NT2/D1 (cell line): ENCODE data around the gene PRKACG.

Source experiments
- DNase-seq: peaks from one replicate; pipeline ENCODE4 v3.0.0-alpha.2; 2011; ENCODE audit warnings: low read depth, low spot score
- H3K27me3 ChIP-seq: 2 replicates; pipeline ENCODE4 v1.6.0; 2011; ENCODE audit warnings: mild to moderate bottlenecking; ENCODE audit not compliant: insufficient read length, insufficient read depth
- H3K36me3 ChIP-seq: 2 replicates; pipeline ENCODE4 v1.6.1; 2011; ENCODE audit warnings: mild to moderate bottlenecking, low read length, mixed read lengths; ENCODE audit not compliant: insufficient read depth, insufficient read length
- H3K4me1 ChIP-seq: 2 replicates; pipeline ENCODE4 v1.5.1; 2011; ENCODE audit not compliant: insufficient read depth, insufficient read length
- H3K4me3 ChIP-seq: 2 replicates; pipeline ENCODE4 v1.5.1; 2011; ENCODE audit warnings: low read depth; ENCODE audit not compliant: insufficient read length
- H3K9ac ChIP-seq: 2 replicates; pipeline ENCODE4 v1.6.0; 2011; ENCODE audit warnings: low read depth; ENCODE audit not compliant: insufficient read length
- H3K9me3 ChIP-seq: 2 replicates; pipeline ENCODE4 v1.5.1; 2011; ENCODE audit warnings: mild to moderate bottlenecking, low read length; ENCODE audit not compliant: insufficient read depth
- SUZ12 ChIP-seq: IDR thresholded peaks from 2 replicates; pipeline ENCODE4 v1.6.1; 2011; ENCODE audit not compliant: insufficient read length, insufficient read depth; ENCODE audit errors: extremely low read depth
- YY1 ChIP-seq: IDR thresholded peaks from 2 replicates; pipeline ENCODE4 v1.6.1; 2011; ENCODE audit not compliant: insufficient read length, insufficient read depth
- ZNF274 ChIP-seq: IDR thresholded peaks from 2 replicates; pipeline ENCODE4 v1.6.1; 2011; ENCODE audit warnings: mild to moderate bottlenecking, low read depth, low read length

The PRKACG gene

DNA sequence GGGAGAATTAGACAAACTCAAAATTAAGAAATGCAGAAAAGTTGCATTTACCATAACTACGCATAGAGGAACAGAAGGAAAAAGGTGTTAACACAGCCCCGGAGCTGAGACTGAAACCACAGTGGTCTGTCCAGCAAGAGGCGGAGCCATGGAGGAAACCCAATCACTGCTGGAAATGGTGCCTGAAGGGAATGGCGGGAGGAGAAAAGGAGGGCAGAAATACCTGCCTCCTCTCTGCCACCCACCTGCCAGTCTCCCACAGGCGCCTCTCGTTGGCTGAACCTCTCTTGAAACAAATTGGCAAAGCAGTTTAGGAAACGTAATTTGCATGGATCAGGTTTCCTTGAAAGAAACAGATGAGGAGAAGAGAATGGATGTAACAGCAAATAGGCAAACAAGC lies 9.7 kb upstream of the PRKACG start:
- TF ChIP-seq YY1, result no peak
- TF ChIP-seq ZNF274, result no peak
- no peak for TF ChIP-seq SUZ12
- no peak overlapping the region for H3K4me3 ChIP-seq
- DNase-seq, result no peak
- no peaks in the 10 kb centered on the region for H3K27me3 ChIP-seq
- H3K36me3 ChIP-seq, result no peaks in the 10 kb centered on the region
- H3K9ac ChIP-seq, result no peak overlapping the region
- H3K9me3 ChIP-seq, result no peaks in the 10 kb centered on the region
- peaks cover 2% of the 10 kb centered on the region for H3K4me1 ChIP-seq

DNA sequence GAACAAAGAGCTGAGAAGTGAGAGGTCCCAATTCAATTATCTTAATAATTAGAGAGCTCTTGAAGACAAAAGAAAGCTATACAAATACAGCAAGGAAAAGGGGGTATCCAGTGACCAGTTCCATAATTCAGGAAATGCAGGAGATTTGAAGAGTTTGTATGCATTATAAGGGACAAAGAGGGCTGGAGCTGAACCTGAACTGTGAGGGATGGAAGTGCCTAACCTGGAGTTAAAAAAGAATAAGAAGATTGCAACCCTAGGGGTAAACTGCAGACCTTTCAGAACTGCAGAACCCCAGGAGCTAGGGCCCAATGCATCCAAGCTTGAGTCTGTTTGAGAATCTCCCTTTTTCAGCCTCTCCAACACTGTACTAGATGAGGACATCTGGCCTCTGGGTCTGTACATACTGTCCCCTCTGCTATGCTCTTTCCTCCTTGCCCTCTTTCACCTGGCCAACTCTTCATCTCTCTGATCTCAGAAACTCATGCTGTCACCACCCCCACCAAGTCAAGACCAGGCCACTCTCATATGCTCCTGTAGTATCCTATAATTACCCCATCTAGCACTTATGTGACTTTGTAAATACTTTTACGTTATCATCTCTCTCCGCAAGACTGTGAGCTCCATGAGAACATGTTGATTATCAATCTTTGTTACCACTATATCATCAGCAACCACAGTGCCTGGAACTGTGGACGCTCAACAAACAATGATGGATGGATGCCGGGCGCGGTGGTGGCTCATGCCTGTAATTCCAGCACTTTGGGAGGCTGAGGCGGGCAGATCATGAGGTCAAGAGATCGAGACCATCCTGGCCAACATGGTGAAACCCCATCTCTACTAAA lies 6.6 kb upstream of the PRKACG start:
- no peak for TF ChIP-seq YY1
- no peak for TF ChIP-seq ZNF274
- TF ChIP-seq SUZ12, result no peak
- Histone ChIP-seq H3K36me3 (no peaks in the 10 kb centered on the region), H3K9me3 (no peaks in the 10 kb centered on the region), H3K4me3 (no peak overlapping the region), H3K4me1 (peaks cover 2% of the 10 kb centered on the region), H3K9ac (no peak overlapping the region), H3K27me3 (no peaks in the 10 kb centered on the region)
- no peak for DNase-seq

DNA sequence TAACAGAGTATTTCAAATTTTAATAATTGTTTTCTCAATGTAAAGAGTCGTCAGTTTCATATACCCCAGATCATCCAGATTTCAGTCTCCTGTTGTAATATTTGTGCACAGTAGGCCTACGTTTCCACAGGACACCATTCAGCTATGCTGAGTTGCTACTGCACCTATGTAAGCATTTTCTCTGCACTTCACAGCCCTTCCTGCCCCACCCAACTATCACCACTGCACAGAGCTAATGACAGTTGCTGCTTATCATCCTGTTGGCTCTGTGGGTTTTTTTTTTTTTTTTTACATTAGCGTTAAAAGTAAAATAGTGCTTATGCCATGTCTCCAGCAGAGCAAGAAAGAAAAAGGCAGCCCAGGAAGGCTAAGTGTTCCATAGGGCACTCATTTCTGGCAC lies 5.9 kb upstream of the PRKACG start:
- Histone ChIP-seq H3K36me3 (no peaks in the 10 kb centered on the region), H3K9ac (no peak overlapping the region), H3K27me3 (no peaks in the 10 kb centered on the region), H3K4me1 (peaks cover 2% of the 10 kb centered on the region), H3K4me3 (no peak overlapping the region), H3K9me3 (no peaks in the 10 kb centered on the region)
- no peak for TF ChIP-seq YY1
- TF ChIP-seq SUZ12, result no peak
- no peak for TF ChIP-seq ZNF274
- no peak for DNase-seq

DNA sequence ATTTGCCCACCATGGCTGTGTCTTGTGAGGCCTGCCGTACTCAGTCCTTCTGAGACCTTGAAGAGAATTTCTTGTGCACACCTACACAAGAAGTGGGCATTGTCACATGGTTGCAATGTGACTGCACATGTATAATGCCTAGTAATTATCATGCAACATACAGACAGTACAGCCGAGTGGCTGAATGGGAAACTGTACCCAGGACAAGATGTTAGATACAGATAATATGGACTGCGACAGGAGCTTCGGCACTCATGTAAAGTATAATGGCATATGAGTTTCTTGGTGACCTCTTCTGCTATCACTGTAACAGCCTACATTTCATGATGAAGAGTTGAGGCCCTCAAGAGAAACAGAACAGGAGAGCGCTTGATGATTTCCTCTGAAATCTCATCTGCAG lies 4.8 kb upstream of the PRKACG start:
- Histone ChIP-seq H3K9ac (no peak overlapping the region), H3K4me3 (no peak overlapping the region), H3K9me3 (peaks cover 1% of the 10 kb centered on the region; the same call in 1 of the 2 replicates), H3K36me3 (no peaks in the 10 kb centered on the region), H3K27me3 (no peaks in the 10 kb centered on the region), H3K4me1 (peaks cover 2% of the 10 kb centered on the region)
- TF ChIP-seq SUZ12 (no peak), YY1 (no peak), ZNF274 (no peak)
- no peak for DNase-seq

GRCh38 chr9:69016191-69017096 lies 2.5 kb upstream of the PRKACG start:
- no peak for DNase-seq
- H3K4me1 ChIP-seq, result peaks cover 2% of the 10 kb centered on the region
- TF ChIP-seq SUZ12 (no peak), YY1 (no peak)
- no peak overlapping the region for H3K9ac ChIP-seq
- H3K9me3 ChIP-seq, result peaks cover 6% of the 10 kb centered on the region; the same call in 1 of the 2 replicates
- H3K27me3 ChIP-seq, result no peaks in the 10 kb centered on the region
- no peaks in the 10 kb centered on the region for H3K36me3 ChIP-seq
- H3K4me3 ChIP-seq, result no peak overlapping the region

GRCh38 chr9:69013382-69013727 lies 558 bp downstream of the PRKACG start:
- H3K9ac ChIP-seq, result no peak overlapping the region
- peaks cover 2% of the 10 kb centered on the region for H3K4me1 ChIP-seq
- TF ChIP-seq SUZ12 (no peak), YY1 (no peak), ZNF274 (no peak)

More at GRCh38 chr9:69013382-69013727, 558 bp downstream of the PRKACG start:
- H3K36me3 ChIP-seq, result no peaks in the 10 kb centered on the region
- peaks cover 6% of the 10 kb centered on the region; the same call in 1 of the 2 replicates for H3K9me3 ChIP-seq
- no peak for DNase-seq
- no peak overlapping the region for H3K4me3 ChIP-seq
- H3K27me3 ChIP-seq, result no peaks in the 10 kb centered on the region
